Measurements from ENCODE around the gene TTC28.

DNA sequence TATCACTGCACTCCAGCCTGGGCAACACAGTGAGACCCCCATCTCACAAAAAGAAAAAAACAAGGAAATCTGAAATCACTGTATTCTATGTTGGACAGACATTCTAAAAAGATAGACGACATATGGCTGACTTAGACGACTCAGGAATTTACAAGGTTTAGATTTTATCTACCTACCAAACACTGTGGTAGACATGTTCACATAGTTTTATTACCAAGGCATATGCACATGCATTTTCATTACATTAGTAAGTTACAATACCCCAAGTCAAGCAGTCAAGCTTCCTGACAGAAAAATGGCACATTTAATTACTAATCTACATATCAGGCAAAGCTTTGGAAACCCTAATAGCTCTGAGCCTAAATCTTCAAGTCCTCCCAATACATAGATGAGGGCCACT, 262.2 kb downstream of the TTC28 start:
- TF ChIP-seq, protein P1, sequence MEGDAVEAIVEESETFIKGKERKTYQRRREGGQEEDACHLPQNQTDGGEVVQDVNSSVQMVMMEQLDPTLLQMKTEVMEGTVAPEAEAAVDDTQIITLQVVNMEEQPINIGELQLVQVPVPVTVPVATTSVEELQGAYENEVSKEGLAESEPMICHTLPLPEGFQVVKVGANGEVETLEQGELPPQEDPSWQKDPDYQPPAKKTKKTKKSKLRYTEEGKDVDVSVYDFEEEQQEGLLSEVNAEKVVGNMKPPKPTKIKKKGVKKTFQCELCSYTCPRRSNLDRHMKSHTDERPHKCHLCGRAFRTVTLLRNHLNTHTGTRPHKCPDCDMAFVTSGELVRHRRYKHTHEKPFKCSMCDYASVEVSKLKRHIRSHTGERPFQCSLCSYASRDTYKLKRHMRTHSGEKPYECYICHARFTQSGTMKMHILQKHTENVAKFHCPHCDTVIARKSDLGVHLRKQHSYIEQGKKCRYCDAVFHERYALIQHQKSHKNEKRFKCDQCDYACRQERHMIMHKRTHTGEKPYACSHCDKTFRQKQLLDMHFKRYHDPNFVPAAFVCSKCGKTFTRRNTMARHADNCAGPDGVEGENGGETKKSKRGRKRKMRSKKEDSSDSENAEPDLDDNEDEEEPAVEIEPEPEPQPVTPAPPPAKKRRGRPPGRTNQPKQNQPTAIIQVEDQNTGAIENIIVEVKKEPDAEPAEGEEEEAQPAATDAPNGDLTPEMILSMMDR (IDR thresholded peaks at IDR 0.05) = no peak
- TF ChIP-seq POLR2AphosphoS5 (IDR thresholded peaks at IDR 0.05) (no peak), POLR2A (IDR thresholded peaks at IDR 0.05; ENCODE audit: low read depth) (no peak)

Data from esophagus muscularis mucosa (tissue), 3 donors.